B cell (primary cell): ENCODE results near the gene PTTG2. TPM values are rescaled to one million over a fixed set of nuclear protein-coding genes. Genes with fewer than 3 reads are reported as not detected.

Experiments
- ATAC-seq: fragments of 200-7000 bp; cut with Tn5 transposase; one replicate; pipeline ENCODE4 v1.10.0; 2021; ENCODE audit warnings: low read depth, mild to moderate bottlenecking, moderate number of reproducible peaks, moderate library complexity
- CTCF ChIA-PET: fragments of 350-600 bp; sonication (Branson Sonifier 250); formaldehyde crosslinking; loops from one replicate; lab custom pipeline; 2021; ENCODE audit warnings: antibody characterized with exemption, inconsistent platforms; lab: Charles Lee
- POLR2A ChIA-PET: fragments of 350-600 bp; sonication (Branson Sonifier 250); formaldehyde crosslinking; loops from one replicate; lab custom pipeline; 2021; ENCODE audit warnings: antibody characterized with exemption; lab: Charles Lee
- DNase-seq: peaks from one replicate; pipeline ENCODE4 v3.0.0; 2013
- H2AFZ ChIP-seq: 2 replicates; pipeline ENCODE4 v1.6.1; 2012; ENCODE audit warnings: mild to moderate bottlenecking, low read depth, low read length; ENCODE audit not compliant: insufficient read depth, poor library complexity, severe bottlenecking
- H3K27ac ChIP-seq, 2 donors: 1 replicate in 1 of 2; 2 replicates in 1 of 2; pipeline ENCODE4 v1.5.1; 2012 to 2013; ENCODE audit warnings: low read length in 2 of 2, mild to moderate bottlenecking in 2 of 2, moderate library complexity in 1 of 2
- H3K27me3 ChIP-seq, 4 experiments: fragments of 200-600 bp in 1 of 4; sonication (generic) in 1 of 4; replicated peaks in 1 of 4; 1 replicate in 2 of 4; 2 replicates in 2 of 4; pipeline versions ENCODE4 v1.6.1 to v1.7.0; 2013 to 2016; ENCODE audit warnings: low read length in 3 of 4, mild to moderate bottlenecking in 2 of 4, mixed read lengths in 1 of 4, moderate library complexity in 1 of 4; ENCODE audit not compliant: insufficient read depth in 4 of 4, control insufficient read depth in 3 of 4; ENCODE audit errors: control extremely low read depth in 1 of 4
- H3K36me3 ChIP-seq, 2 experiments: replicated peaks in 1 of 2; 1 replicate in 1 of 2; 2 replicates in 1 of 2; pipeline versions ENCODE4 v1.6.1 to v1.7.1; 2013; ENCODE audit warnings: low read length in 1 of 2; ENCODE audit not compliant: insufficient read depth in 2 of 2, control insufficient read depth in 1 of 2; ENCODE audit errors: control extremely low read depth in 1 of 2, extremely low read depth in 1 of 2
- H3K4me1 ChIP-seq, 2 donors: fragments of 200-600 bp in 1 of 2; sonication (generic) in 1 of 2; 1 replicate in 1 of 2; 2 replicates in 1 of 2; pipeline versions ENCODE4 v1.5.1 to v1.6.1; 2013 to 2017; ENCODE audit warnings: low read length in 2 of 2; ENCODE audit not compliant: control insufficient read depth in 2 of 2, insufficient read depth in 2 of 2
- H3K4me2 ChIP-seq: replicated peaks from 2 replicates; pipeline ENCODE3; 2012; ENCODE audit warnings: mild to moderate bottlenecking, low read depth, low read length; ENCODE audit not compliant: poor library complexity, severe bottlenecking
- H3K4me3 ChIP-seq, 5 experiments: fragments of 200-600 bp in 1 of 5; sonication (generic) in 1 of 5; 1 replicate in 3 of 5; 2 replicates in 2 of 5; pipeline versions ENCODE4 v1.5.1 to v1.7.0; 2011 to 2016; ENCODE audit warnings: low read length in 4 of 5, mild to moderate bottlenecking in 4 of 5, low read depth in 2 of 5, control low read depth in 1 of 5, moderate library complexity in 1 of 5; ENCODE audit not compliant: insufficient read depth in 1 of 5; ENCODE audit errors: control extremely low read depth in 1 of 5, extremely low read depth in 1 of 5
- H3K79me2 ChIP-seq: fragments of 200-600 bp; sonication (generic); one replicate; pipeline ENCODE4 v1.6.0; 2016; ENCODE audit warnings: low read length; ENCODE audit not compliant: control insufficient read depth, insufficient read depth
- H3K9ac ChIP-seq: fragments of 200-600 bp; sonication (generic); 2 replicates; pipeline ENCODE4 v1.6.1; 2017; ENCODE audit warnings: mild to moderate bottlenecking, low read length, moderate library complexity
- H3K9me3 ChIP-seq, 3 donors: one replicate each; pipeline versions ENCODE4 v1.6.1 to v1.7.1; 2013; ENCODE audit warnings: low read length in 2 of 3; ENCODE audit not compliant: control insufficient read depth in 2 of 3, insufficient read depth in 1 of 3; ENCODE audit errors: control extremely low read depth in 1 of 3
- H4K20me1 ChIP-seq: 2 replicates; pipeline ENCODE4 v1.6.0; 2012; ENCODE audit warnings: mild to moderate bottlenecking, low read length; ENCODE audit not compliant: insufficient read depth, control insufficient read depth, poor library complexity, severe bottlenecking
- H3K27ac Mint-ChIP-seq: one replicate; pipeline ENCODE4 v1.8.0; 2021; ENCODE audit warnings: mixed read lengths
- H3K27me3 Mint-ChIP-seq: one replicate; pipeline ENCODE4 v1.8.0; 2021; ENCODE audit warnings: mixed read lengths
- H3K4me1 Mint-ChIP-seq: one replicate; pipeline ENCODE4 v1.8.0; 2021; ENCODE audit warnings: mixed read lengths
- H3K4me3 Mint-ChIP-seq: one replicate; pipeline ENCODE4 v1.8.0; 2021; ENCODE audit warnings: mixed read lengths
- H3K9me3 Mint-ChIP-seq: one replicate; pipeline ENCODE4 v1.8.0; 2022; ENCODE audit warnings: mixed read lengths; ENCODE audit not compliant: insufficient read depth
- EZH2 ChIP-seq: IDR thresholded peaks from 2 replicates; pipeline ENCODE4 v1.6.1; 2012; ENCODE audit warnings: borderline replicate concordance, low read depth, mild to moderate bottlenecking, moderate library complexity, low read length; ENCODE audit not compliant: insufficient read depth, poor library complexity, severe bottlenecking
- WGBS: methylation state at CpG from one replicate; pipeline ENCODE4 v1.1.5; 2013; ENCODE audit warnings: missing lambda C conversion rate; ENCODE audit not compliant: insufficient coverage; 5-methylcytosine and 5-hydroxymethylcytosine counted together
- intact Hi-C: fragments of 100-400 bp; cut with micrococcal nuclease; formaldehyde crosslinking; loops from one replicate; pipeline ENCODE4 v1.10.0; 2022
- polyA plus RNA-seq: library from polyadenylated mRNA; depleted of rRNA; stranded (reverse); fragments of >200 nt; gene quantifications from 2 replicates; pipeline ENCODE4 v1.2.3, GENCODE V29; 2012
- total RNA-seq, 2 donors: library from RNA; stranded (reverse); fragments of 120-200 nt in 1 of 2; gene quantifications; 1 replicate in 1 of 2; 2 replicates in 1 of 2; pipeline versions ENCODE4 v1.2.3 to v1.2.4, GENCODE V29; 2013 to 2022
- TF ChIP-seq, protein P1 (sequence below): fragments of 200-600 bp; IDR thresholded peaks from one replicate; pipeline ENCODE4 v1.8.0; 2022; ENCODE audit warnings: antibody characterized with exemption, mild to moderate bottlenecking

The PTTG2 gene
- total and polyA plus RNA-seq, 2 donors (not counting 1 experiment from before 2014, with no cell fraction given), result 1.9 to 2.8 TPM

DNA sequence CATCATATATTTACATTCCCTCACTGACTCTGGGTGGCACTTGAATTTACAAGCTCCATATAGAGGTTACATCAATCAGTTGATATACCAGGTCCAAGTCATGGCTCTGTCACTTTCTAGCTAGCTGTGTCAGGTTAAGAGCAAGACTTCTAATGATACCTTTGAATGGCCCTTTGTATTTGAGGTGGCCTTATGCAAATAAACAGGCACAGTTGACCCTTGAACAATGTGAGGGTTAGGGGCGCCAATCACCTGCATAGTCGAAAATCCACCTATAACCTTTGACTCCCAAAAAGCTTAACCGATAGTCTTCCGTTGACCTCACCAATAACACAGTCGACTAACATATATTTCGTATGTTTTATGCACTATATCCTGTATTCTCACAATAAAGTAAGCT, 1.3 kb upstream of the PTTG2 start:
- Mint-ChIP-seq H3K27me3 (no peaks in the 10 kb centered on the region), H3K9me3 (no peaks in the 10 kb centered on the region), H3K4me1 (peaks cover 3% of the 10 kb centered on the region), H3K27ac (no peak overlapping the region), H3K4me3 (no peak overlapping the region)
- Histone ChIP-seq H3K27ac (no peak overlapping the region), H3K9me3 (no peaks in the 10 kb centered on the region), H2AFZ (no peak overlapping the region), H3K36me3 (no peaks in the 10 kb centered on the region), H3K4me3 (no peak overlapping the region), H3K27me3 (no peaks in the 10 kb centered on the region), H3K9ac (no peak overlapping the region), H3K4me1 (peaks cover 3% of the 10 kb centered on the region in 2 donors), H3K4me2 (no peak overlapping the region), H3K79me2 (peaks cover 47% of the 10 kb centered on the region), H4K20me1 (peaks cover 13% of the 10 kb centered on the region)
- no CpG with 5 or more reads among the region's 6 CpGs for WGBS
- ChIA-PET CTCF (no interaction called here), POLR2A (no interaction called here)
- TF ChIP-seq, protein P1, sequence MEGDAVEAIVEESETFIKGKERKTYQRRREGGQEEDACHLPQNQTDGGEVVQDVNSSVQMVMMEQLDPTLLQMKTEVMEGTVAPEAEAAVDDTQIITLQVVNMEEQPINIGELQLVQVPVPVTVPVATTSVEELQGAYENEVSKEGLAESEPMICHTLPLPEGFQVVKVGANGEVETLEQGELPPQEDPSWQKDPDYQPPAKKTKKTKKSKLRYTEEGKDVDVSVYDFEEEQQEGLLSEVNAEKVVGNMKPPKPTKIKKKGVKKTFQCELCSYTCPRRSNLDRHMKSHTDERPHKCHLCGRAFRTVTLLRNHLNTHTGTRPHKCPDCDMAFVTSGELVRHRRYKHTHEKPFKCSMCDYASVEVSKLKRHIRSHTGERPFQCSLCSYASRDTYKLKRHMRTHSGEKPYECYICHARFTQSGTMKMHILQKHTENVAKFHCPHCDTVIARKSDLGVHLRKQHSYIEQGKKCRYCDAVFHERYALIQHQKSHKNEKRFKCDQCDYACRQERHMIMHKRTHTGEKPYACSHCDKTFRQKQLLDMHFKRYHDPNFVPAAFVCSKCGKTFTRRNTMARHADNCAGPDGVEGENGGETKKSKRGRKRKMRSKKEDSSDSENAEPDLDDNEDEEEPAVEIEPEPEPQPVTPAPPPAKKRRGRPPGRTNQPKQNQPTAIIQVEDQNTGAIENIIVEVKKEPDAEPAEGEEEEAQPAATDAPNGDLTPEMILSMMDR, result no peak
- TF ChIP-seq EZH2, result no peak
- DNase-seq (no peak), ATAC-seq (no peak)
- intact Hi-C loops, result no loop called here

- H2AFZ ChIP-seq, result no peak overlapping the region
- Mint-ChIP-seq H3K4me1 (peaks cover 16% of the 10 kb centered on the region), H3K9me3 (no peaks in the 10 kb centered on the region), H3K27me3 (no peaks in the 10 kb centered on the region), H3K27ac (no peak overlapping the region), H3K4me3 (no peak overlapping the region)
- H4K20me1 ChIP-seq, result peaks cover 17% of the 10 kb centered on the region
- no peak overlapping the region for H3K4me3 ChIP-seq
- H3K9ac ChIP-seq, result no peak overlapping the region
- ChIA-PET POLR2A (no interaction called here), CTCF (interaction anchor here (0.6 to 1.6 kb wide), 3 partner anchors 9 to 358 kb away, joined by 3 to 5 read pairs (median 3); no protein-coding TSS in a partner anchor)
- WGBS, result 100% methylated on average over 3 of the region's 5 CpGs
- no peaks in the 10 kb centered on the region for H3K27me3 ChIP-seq
- no peaks in the 10 kb centered on the region for H3K36me3 ChIP-seq
- TF ChIP-seq EZH2, result no peak
- TF ChIP-seq, protein P1, result no peak
- no peak overlapping the region for H3K27ac ChIP-seq
- intact Hi-C loops, result no loop called here
- no peaks in the 10 kb centered on the region for H3K9me3 ChIP-seq
- H3K4me2 ChIP-seq, result no peak overlapping the region
- DNase-seq (no peak), ATAC-seq (no peak)
- H3K4me1 ChIP-seq, result peaks cover 18 to 20% of the 10 kb centered on the region in 2 donors
- H3K79me2 ChIP-seq, result peaks cover 43% of the 10 kb centered on the region
These were observed 667 bp downstream of the PTTG2 start for GRCh38 chr4:37960679-37961450.
